ENCODE measurements around the gene SLC38A3.

DNA sequence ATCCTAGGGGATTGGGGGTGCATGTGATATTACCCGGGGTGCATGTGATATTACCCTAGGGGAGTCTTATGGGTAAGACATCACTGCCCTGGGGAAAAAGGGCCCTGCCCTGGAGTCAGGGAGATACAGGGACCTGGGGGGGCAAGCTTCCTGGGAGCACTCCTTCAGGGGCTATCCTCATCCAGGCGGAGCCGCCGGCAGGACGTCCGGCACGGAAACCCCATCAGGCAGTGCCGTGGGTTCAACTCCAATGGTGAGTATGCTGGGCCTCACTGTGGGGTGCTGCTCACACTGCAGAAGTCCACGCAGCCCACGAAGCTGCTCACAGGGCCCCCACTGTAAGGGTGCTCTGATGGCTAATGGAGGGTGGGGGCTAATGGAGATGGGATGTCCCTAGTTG lies 19.0 kb upstream of the SLC38A3 start:
- TF ChIP-seq, protein P1, sequence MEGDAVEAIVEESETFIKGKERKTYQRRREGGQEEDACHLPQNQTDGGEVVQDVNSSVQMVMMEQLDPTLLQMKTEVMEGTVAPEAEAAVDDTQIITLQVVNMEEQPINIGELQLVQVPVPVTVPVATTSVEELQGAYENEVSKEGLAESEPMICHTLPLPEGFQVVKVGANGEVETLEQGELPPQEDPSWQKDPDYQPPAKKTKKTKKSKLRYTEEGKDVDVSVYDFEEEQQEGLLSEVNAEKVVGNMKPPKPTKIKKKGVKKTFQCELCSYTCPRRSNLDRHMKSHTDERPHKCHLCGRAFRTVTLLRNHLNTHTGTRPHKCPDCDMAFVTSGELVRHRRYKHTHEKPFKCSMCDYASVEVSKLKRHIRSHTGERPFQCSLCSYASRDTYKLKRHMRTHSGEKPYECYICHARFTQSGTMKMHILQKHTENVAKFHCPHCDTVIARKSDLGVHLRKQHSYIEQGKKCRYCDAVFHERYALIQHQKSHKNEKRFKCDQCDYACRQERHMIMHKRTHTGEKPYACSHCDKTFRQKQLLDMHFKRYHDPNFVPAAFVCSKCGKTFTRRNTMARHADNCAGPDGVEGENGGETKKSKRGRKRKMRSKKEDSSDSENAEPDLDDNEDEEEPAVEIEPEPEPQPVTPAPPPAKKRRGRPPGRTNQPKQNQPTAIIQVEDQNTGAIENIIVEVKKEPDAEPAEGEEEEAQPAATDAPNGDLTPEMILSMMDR (IDR thresholded peaks at IDR 0.05): no peak
- TF ChIP-seq POLR2A (IDR thresholded peaks at IDR 0.05): no peak

Measured in uterus (tissue), 2 donors.